ENCODE measurements around the gene GIPR.

- TF ChIP-seq CTCF (conservative IDR thresholded peaks at IDR 0.05 in 1 of 2, IDR thresholded peaks at IDR 0.05 in 1 of 2; ENCODE audit: extremely low read depth in 1 of 2, insufficient read depth in 1 of 2, low read depth in 1 of 2, low read length in 2 of 2) (no peak), EZH2 (IDR thresholded peaks at IDR 0.05; ENCODE audit: borderline replicate concordance, low read length) (no peak)
Observed at GRCh38 chr19:45705115-45705514, 37.1 kb downstream of the GIPR start.
